ENCODE measurements around the gene HKDC1.
"Not testable (repeated sequence)": the region's sequence is repeated elsewhere in the genome, so short reads cannot be mapped to it uniquely, and the experiment has no call there.

The HKDC1 gene

GRCh38 chr10:69281507-69282413 is 61.6 kb downstream of the HKDC1 start:
- DNase-seq (ENCODE audit: low spot score) = no peak

DNA sequence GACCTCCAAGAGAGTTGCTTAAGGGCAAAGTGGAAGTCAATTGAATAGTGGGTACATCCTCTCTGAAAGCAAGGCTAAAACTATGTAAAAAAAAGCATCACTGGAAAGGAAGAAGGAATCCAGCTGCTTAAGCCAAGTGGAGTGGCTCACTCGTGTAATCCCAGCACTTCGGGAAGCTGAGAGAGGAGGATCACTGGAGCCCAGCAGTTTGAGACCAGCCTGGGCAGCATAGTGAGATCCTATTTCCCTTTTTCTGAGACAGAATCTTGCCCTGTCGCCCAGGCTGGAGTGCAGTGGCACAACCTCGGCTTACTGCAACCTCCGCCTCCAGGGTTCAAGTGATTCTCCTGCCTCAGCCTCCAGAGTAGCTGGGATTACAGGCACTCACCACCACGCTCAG is 64.3 kb downstream of the HKDC1 start:
- DNase-seq (ENCODE audit: low spot score) = not testable (repeated sequence)

- DNase-seq (ENCODE audit: low spot score) = no peak
These were observed 65.6 kb downstream of the HKDC1 start for GRCh38 chr10:69285699-69286098.

DNA sequence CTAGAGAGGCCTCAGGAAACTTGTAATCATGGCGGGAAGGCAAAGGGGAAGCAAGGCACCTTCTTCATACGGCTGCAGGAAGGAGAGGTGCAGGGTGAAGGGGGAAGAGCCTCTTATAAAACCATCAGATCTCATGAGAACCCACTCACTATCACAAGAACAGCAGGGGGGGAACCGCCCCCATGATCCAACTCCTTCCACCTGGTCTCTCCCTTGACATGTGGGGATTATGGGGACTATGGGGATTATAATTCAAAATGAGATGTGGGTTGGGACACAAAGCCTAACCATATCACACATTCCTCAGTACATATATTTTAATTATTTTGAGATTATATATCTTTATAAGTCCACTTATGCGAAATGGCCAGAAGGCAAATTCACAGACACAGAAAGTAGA is 67.0 kb downstream of the HKDC1 start:
- no peak for DNase-seq (ENCODE audit: low spot score)

DNA sequence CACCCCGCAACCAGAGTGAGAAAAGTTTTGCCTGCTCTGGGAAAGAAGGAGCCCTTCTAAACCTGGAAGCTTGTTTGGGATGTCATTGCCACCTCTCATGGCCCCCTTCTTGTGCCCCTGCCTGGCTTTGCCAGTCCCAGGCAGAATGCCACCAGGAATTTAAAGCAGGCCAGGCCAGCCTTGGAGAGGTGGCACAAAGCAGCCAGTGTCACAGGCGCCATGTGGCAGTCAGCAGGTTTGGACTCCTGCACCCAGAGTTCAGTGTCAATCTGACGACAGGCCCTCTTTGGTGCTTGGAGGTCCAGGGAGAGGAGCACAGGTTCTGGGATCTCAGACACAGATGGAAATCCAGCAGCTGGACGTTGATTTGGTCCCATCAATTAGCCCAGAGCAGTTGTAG is 70.9 kb downstream of the HKDC1 start:
- DNase-seq (ENCODE audit: low spot score) = peak; percentile 11

DNA sequence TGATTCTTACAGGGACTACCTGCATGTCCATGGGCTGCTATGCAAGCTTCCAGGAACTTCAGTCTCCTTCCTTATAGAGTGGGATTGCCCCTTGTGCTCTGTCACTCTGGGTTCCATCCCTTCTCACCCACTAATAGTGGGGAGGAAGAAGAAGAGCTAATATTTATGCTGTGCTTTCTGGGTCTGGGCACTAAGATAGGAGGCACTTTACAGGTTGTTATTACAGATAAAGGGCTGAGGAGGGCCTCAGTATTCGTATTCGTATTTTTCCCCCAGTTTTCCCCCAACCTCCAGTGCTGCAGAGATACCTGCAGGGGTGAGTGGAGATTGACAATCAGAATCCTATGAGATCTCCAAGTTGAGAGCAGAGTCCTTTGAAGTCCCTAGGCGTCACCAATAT is 72.3 kb downstream of the HKDC1 start:
- no peak for DNase-seq (ENCODE audit: low spot score)

- no peak for DNase-seq (ENCODE audit: low spot score)
These were observed 75.0 kb downstream of the HKDC1 start for GRCh38 chr10:69295027-69295636.

GRCh38 chr10:69303632-69304051 is 83.5 kb downstream of the HKDC1 start:
- DNase-seq (ENCODE audit: low spot score) = no peak

DNA sequence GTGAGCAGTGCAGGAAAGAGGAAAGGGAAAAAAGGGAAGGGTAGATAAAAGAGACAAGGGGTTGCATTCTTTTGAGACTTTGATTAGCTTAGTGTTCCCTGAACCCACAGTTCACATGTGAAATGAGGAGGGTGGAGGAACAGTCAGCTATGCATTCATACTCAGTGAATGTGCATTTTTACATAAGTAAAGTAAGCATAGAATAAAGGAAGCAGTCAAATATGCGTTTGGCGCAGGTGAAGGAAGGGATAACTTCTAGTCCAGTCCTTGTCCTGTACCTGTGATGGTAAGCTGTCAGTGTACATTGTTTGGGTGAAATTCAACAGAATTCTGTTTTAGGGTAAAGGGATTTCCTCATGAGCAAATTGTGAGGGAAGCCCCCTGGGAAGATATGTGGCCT is 86.3 kb downstream of the HKDC1 start:
- DNase-seq (ENCODE audit: low spot score) = no peak

- no peak for DNase-seq (ENCODE audit: low spot score)
These were observed 87.3 kb downstream of the HKDC1 start for GRCh38 chr10:69307434-69307833.

GRCh38 chr10:69308304-69308703 is 88.2 kb downstream of the HKDC1 start:
- DNase-seq (ENCODE audit: low spot score) = not testable (repeated sequence)

DNA sequence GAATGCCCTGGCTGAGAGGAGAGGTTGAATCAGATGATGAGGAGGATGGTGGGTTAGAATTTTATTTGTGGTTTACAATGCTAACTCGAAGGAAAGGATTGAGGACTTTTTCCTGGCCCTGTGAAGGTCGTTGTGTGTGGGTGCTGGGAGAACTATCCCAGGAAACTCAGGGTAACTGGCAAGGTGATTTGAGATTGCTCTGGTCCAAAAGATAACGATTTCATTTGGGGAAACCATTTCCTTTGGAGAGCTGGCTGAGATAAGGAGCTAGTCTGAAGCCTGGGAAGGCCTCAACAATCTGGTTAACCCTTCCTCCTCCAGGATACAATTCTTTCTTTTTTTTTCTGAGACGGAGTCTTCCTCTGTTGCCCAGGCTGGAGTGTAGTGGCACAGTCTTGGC is 91.2 kb downstream of the HKDC1 start:
- DNase-seq (ENCODE audit: low spot score) = no peak

DNA sequence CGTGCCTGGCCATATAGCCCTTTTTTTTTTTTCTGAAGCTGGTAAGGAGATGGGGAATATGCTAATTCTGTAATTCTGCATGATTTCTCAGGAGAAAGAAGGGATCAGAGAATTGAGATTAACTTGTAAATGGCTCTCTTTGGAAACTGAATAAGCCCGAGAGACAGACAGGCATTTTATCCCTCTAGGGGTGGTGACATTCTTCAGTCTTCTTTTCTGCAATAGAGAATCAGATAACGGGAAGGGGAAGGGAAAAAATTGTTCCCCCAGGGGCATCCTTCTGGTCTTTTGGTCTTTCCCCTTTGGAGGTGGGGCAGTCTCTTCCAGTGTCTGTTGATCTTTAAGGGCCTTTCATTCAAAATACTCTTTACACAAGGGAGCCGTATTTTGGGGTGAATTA is 92.4 kb downstream of the HKDC1 start:
- no peak for DNase-seq (ENCODE audit: low spot score)

- no peak for DNase-seq (ENCODE audit: low spot score)
These were observed 95.0 kb downstream of the HKDC1 start for GRCh38 chr10:69315100-69315542.

DNA sequence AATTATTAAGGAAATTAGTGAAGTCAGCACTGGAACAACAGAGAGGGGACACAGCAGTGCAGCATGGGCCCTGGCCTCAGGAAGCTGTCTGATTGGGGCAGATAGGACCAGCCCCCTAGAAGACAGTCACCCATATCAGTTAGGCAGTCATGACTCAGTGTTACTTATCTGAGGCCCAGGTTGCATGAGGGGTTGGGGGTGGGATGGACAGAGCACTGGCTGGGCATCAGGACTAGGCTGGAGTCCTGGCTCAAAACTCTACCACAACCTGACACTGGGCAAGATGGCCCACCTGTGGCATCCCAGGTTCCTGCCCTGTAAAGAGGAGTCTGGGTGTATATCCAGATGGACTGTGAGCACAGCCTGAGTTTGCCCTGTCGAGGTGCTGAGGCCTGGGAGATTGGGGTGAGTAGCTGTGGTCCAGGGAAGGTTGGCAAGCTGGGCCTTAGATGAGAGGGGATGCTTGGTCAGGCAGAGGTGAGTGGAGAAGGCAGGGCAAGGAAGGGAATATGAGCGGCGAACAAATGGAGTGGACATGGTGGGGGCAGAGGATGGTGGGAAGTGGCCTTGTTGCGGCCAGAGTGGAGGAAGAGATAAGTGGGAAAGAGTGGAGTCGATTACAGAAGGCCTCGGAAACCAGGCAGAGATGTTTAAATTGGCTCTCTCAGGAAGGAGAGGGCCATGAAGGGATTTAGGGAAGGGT is 95.6 kb downstream of the HKDC1 start:
- no peak for DNase-seq (ENCODE audit: low spot score)

DNA sequence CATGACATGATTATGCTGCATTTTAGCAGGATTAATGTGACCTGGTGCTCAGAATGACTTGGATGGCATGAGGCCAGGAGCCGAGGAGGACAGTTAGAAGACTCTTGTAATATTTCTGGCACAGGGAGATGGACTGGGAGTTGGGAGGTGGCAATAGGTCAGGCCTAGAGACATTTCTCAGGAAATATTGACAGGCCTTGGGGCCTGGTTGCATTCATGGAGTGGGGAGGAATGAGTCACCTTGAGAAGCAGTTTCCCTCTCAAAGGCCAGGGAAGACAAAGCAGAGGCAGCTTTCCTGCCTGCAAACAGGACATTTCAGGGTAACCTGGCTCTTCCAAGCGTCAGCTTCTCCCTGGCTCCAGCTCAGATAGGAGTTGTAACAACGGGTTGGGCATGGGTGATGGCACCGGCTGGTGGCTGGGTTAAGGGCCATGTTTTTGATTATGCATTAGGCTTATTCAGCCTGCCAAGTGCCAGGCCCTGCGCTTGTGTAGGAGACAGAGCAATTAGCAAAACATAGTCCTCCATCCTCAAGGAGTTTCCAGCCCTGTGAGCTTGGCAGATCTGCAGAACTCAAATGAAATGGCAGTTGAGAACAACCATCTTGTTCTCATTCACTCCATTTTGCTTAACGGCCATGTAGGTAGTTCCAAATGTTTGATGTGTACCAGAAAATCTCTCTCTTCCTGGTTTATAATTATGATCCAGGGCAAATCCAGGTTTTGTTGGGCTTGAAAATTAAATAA is 96.4 kb downstream of the HKDC1 start:
- DNase-seq (ENCODE audit: low spot score) = no peak
